Fibroblast of the aortic adventitia (primary cell): ENCODE measurements around the gene NUDT1. TPM values are rescaled to one million over a fixed set of nuclear protein-coding genes. Genes with fewer than 3 reads are reported as not detected.

Experiments
- DNase-seq: peaks from one replicate; pipeline ENCODE4 v3.0.0-alpha.2; 2010; ENCODE audit warnings: low read depth
- H3K4me3 ChIP-seq: 2 replicates; pipeline ENCODE4 v1.5.1; 2011; ENCODE audit warnings: low read depth, mild to moderate bottlenecking, control low read depth, low read length, moderate library complexity
- total RNA-seq: library from RNA; depleted of rRNA; stranded (reverse); fragments of >200 nt; gene quantifications from 2 replicates; pipeline ENCODE4 v1.2.3, GENCODE V29; 2012; ENCODE audit warnings: low replicate concordance
- TF ChIP-seq, protein P1 (sequence below): IDR thresholded peaks from 2 replicates; pipeline ENCODE4 v1.5.1; 2011; ENCODE audit warnings: mild to moderate bottlenecking, low read length, control low read depth, inconsistent platforms; ENCODE audit not compliant: insufficient read depth

NUDT1 gene
- total RNA-seq, 1 donor = 16.3 TPM

DNA sequence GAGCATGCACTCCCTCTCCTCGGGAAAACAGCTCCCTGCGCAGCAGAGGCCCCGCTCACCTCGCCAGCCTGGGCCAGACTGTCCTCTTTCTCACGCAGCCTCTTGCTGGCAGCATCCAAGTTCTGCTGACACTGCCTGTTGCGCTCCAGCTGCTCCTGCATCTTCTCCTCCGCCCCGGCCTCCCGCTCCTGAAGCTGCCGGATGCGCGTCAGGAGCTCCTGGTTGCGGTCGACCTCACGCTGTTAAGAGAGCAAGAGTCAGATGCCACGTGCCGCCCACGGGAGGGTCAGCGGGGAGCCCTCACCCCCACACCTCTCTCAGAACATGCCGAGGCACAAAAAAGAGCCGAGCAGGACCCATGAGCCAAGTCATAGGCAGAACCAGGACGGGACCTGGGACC is 19.5 kb upstream of the NUDT1 start:
- H3K4me3 ChIP-seq = no peak overlapping the region
- TF ChIP-seq, protein P1, sequence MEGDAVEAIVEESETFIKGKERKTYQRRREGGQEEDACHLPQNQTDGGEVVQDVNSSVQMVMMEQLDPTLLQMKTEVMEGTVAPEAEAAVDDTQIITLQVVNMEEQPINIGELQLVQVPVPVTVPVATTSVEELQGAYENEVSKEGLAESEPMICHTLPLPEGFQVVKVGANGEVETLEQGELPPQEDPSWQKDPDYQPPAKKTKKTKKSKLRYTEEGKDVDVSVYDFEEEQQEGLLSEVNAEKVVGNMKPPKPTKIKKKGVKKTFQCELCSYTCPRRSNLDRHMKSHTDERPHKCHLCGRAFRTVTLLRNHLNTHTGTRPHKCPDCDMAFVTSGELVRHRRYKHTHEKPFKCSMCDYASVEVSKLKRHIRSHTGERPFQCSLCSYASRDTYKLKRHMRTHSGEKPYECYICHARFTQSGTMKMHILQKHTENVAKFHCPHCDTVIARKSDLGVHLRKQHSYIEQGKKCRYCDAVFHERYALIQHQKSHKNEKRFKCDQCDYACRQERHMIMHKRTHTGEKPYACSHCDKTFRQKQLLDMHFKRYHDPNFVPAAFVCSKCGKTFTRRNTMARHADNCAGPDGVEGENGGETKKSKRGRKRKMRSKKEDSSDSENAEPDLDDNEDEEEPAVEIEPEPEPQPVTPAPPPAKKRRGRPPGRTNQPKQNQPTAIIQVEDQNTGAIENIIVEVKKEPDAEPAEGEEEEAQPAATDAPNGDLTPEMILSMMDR = no peak
- DNase-seq = no peak

DNA sequence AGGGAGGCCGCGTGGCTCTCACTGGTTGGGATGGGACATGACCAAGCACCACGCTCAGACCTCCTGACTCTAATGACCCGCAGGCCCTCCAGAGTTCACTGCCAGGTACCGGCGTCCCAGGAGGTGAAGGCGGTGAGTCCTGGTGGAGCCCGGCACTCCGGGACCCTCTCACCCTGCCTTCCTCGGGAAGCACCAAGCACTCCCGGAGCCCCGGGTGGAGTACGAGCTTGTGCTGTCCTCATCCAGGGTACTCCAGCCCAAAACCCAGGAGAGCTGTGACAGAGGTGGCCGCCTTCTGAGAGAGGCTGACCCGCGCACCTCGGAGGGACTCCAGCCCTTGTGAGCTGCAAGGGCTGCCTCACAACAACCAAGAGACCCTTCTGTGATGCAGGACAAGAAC is 18.7 kb upstream of the NUDT1 start:
- TF ChIP-seq, protein P1 = no peak
- no peak for DNase-seq
- no peak overlapping the region for H3K4me3 ChIP-seq

DNA sequence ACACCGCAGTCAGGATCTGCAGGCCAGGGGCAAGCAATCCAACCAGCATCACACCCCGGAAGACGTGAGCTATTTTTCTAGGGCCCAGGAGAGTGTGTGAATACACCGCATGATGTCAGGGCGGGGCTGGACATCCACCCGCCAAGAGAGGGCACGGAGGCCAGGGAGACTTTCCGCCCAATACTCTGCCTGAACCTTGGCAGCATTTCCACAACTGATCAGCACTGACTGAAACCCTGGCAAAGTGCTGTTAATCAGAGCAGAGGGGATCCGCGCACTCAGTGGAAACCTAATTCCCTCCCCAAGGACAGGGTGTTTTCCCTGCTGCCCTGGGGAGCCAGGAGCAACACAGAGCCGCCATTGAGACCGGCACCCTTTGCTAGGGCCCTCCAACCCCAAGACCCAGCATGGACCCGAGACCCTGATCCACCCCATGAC is 17.5 kb upstream of the NUDT1 start:
- TF ChIP-seq, protein P1 = no peak
- DNase-seq = no peak

DNA sequence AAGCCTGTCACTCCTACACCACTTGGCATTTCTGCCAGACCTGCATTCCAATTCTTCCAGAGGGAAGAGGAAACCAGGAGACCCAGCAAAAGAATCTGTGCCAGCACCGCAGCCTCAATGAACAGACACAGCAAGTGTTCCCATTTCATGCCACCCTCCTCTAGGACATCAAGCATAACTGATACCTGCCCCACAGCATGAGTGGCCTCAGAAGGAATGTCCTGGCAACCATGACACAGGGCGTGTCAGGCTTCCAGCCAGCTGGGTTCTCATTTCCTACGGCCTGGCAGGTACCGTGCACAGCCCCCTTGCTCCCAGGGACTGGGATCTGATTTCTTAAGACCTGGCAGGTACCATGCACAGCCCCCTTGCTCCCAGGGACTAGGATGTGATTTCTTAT is 17.1 kb upstream of the NUDT1 start:
- no peak for DNase-seq
- TF ChIP-seq, protein P1 = no peak
- H3K4me3 ChIP-seq = no peak overlapping the region

More for the DNA sequence above, 17.5 kb upstream of the NUDT1 start:
- H3K4me3 ChIP-seq = no peak overlapping the region

DNA sequence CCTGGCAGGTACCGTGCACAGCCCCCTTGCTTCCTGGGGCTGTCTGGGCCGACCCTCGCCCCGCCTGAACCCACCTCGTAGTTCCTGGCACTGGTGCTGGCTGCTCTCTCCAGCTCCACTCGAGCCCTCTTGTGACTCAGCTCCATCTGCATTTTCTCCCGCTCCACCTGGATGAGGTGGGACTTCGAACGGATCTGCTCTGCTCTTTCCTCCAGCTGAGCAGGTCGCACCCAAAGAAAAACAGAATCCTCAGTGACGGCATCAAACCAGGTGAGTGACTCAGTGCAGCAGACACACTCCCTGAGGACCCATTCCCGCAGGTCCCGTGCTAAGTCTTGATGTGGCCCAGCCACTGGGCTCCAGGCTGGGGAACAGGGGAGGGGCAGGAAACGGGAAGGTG is 16.7 kb upstream of the NUDT1 start:
- TF ChIP-seq, protein P1 = no peak
- DNase-seq = no peak
- no peak overlapping the region for H3K4me3 ChIP-seq

GRCh38 chr7:2225830-2226229 is 16.2 kb upstream of the NUDT1 start:
- no peak overlapping the region for H3K4me3 ChIP-seq
- TF ChIP-seq, protein P1 = no peak
- DNase-seq = no peak

DNA sequence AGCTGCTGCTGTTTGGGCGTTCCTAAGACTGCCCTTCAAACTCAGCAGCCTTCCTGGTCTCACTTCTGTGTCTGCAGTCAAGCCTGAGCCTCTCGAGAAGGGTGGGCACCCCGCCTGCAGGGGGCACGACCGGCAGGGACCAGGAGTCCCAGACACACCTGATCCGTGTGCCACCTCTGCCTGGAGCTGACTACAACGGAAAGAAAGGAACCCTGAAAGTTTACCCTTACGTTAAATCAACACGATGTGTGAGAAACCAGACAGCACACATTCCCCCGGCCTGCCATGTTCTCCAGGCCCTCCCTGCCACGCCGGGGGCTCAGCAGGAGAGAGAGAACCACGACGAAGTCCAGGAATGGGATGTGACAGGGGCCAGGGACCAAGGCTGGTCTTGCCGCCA is 14.3 kb upstream of the NUDT1 start:
- TF ChIP-seq, protein P1 = no peak
- DNase-seq = no peak
- no peak overlapping the region for H3K4me3 ChIP-seq
